MM.1S (cell line): ENCODE results near the gene TM2D1.

ENCODE experiments used
- DNase-seq: peaks from one replicate; pipeline ENCODE4 v3.0.0-alpha.2; 2015
- H2AFZ ChIP-seq: fragments of 300-600 bp; sonication (generic); 2 replicates; pipeline ENCODE4 v1.6.0; 2016; ENCODE audit warnings: antibody characterized with exemption, low read length
- H3F3A ChIP-seq: fragments of 300-600 bp; sonication (generic); 2 replicates; pipeline ENCODE4 v1.6.1; 2016; ENCODE audit warnings: mild to moderate bottlenecking, antibody characterized with exemption, low read length, moderate library complexity, mixed read lengths; ENCODE audit not compliant: insufficient read depth
- H3K27ac ChIP-seq: fragments of 300-600 bp; sonication (generic); 2 replicates; pipeline ENCODE4 v1.5.1; 2016; ENCODE audit warnings: mild to moderate bottlenecking, low read length
- H3K27me3 ChIP-seq: fragments of 300-600 bp; sonication (generic); replicated peaks from 2 replicates; pipeline ENCODE4 v1.6.0; 2016; ENCODE audit warnings: low read length; ENCODE audit not compliant: insufficient read depth
- H3K36me3 ChIP-seq: fragments of 300-600 bp; sonication (generic); replicated peaks from 2 replicates; pipeline ENCODE4 v1.6.1; 2016; ENCODE audit warnings: mild to moderate bottlenecking, low read length, mixed read lengths; ENCODE audit not compliant: insufficient read depth
- H3K4me1 ChIP-seq: fragments of 300-600 bp; sonication (generic); 2 replicates; pipeline ENCODE4 v1.6.1; 2016; ENCODE audit warnings: low read length, mixed read lengths
- H3K4me2 ChIP-seq: fragments of 300-600 bp; sonication (generic); 2 replicates; pipeline ENCODE4 v1.6.0; 2016; ENCODE audit warnings: low read depth, low read length
- H3K4me3 ChIP-seq: fragments of 300-600 bp; sonication (generic); 2 replicates; pipeline ENCODE4 v1.5.1; 2016; ENCODE audit warnings: low read length, mixed read lengths
- H3K79me2 ChIP-seq: fragments of 300-600 bp; sonication (generic); 2 replicates; pipeline ENCODE4 v1.6.1; 2016; ENCODE audit warnings: mixed run types, low read length, mixed read lengths
- H3K9ac ChIP-seq: fragments of 300-600 bp; sonication (generic); 2 replicates; pipeline ENCODE4 v1.6.1; 2016; ENCODE audit warnings: low read length, mixed read lengths
- H3K9me2 ChIP-seq: fragments of 300-600 bp; sonication (generic); replicated peaks from 2 replicates; pipeline ENCODE4 v1.6.1; 2016; ENCODE audit warnings: mild to moderate bottlenecking, low read length, mixed read lengths; ENCODE audit not compliant: insufficient read depth
- H3K9me3 ChIP-seq: fragments of 300-600 bp; sonication (generic); replicated peaks from 2 replicates; pipeline ENCODE4 v1.6.1; 2016; ENCODE audit warnings: mild to moderate bottlenecking, low read length, mixed read lengths; ENCODE audit not compliant: insufficient read depth
- H4K20me1 ChIP-seq: fragments of 300-600 bp; sonication (generic); 2 replicates; pipeline ENCODE4 v1.6.1; 2016; ENCODE audit warnings: mild to moderate bottlenecking, low read length, moderate library complexity, mixed read lengths; ENCODE audit not compliant: insufficient read depth
- EZH2 ChIP-seq: fragments of 300-600 bp; sonication (generic); optimal IDR thresholded peaks from 2 replicates; pipeline ENCODE3; 2017; ENCODE audit warnings: low read depth, mild to moderate bottlenecking, antibody characterized with exemption, low read length, mixed read lengths
- EZH2phosphoT487 ChIP-seq: fragments of 300-600 bp; sonication (generic); IDR thresholded peaks from 2 replicates; pipeline ENCODE4 v1.6.1; 2018; ENCODE audit warnings: antibody characterized with exemption, low read length
- TF ChIP-seq, protein P1 (sequence below): fragments of 300-600 bp; sonication (generic); IDR thresholded peaks from 2 replicates; pipeline ENCODE4 v1.5.1; 2016; ENCODE audit warnings: antibody characterized with exemption, low read length, mixed read lengths

Gene TM2D1

DNA sequence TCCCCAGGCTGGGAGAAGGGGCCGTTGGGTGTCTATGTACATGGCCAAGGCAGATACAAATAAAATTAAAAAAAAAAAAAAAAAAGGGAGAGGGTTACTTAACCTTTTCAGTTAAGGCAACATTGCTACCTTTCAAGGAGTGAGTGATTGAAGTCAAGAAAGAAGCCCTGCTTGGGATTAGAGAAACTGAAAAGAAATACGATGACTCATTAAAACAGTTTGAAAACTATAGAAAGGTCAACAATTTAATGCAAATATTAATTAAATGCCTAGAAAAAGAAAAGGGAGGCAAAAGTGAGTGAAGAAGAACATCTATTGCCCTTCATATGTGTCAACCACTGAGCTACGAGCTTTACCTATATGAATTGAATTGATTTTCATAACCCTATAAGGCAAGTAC lies 69.5 kb downstream of the TM2D1 start:
- Histone ChIP-seq H3K4me1 (no peaks in the 10 kb centered on the region), H3K27ac (no peak overlapping the region), H3K4me2 (no peak overlapping the region), H3K79me2 (no peaks in the 10 kb centered on the region), H3K9me2 (no peaks in the 10 kb centered on the region), H4K20me1 (no peaks in the 10 kb centered on the region), H3K9ac (no peak overlapping the region), H3K4me3 (no peak overlapping the region), H3K36me3 (no peaks in the 10 kb centered on the region), H3K9me3 (no peaks in the 10 kb centered on the region), H2AFZ (no peak overlapping the region), H3F3A (no peaks in the 10 kb centered on the region), H3K27me3 (no peaks in the 10 kb centered on the region)
- DNase-seq = no peak
- TF ChIP-seq EZH2 = no peak
- TF ChIP-seq EZH2phosphoT487 = no peak
- TF ChIP-seq, protein P1, sequence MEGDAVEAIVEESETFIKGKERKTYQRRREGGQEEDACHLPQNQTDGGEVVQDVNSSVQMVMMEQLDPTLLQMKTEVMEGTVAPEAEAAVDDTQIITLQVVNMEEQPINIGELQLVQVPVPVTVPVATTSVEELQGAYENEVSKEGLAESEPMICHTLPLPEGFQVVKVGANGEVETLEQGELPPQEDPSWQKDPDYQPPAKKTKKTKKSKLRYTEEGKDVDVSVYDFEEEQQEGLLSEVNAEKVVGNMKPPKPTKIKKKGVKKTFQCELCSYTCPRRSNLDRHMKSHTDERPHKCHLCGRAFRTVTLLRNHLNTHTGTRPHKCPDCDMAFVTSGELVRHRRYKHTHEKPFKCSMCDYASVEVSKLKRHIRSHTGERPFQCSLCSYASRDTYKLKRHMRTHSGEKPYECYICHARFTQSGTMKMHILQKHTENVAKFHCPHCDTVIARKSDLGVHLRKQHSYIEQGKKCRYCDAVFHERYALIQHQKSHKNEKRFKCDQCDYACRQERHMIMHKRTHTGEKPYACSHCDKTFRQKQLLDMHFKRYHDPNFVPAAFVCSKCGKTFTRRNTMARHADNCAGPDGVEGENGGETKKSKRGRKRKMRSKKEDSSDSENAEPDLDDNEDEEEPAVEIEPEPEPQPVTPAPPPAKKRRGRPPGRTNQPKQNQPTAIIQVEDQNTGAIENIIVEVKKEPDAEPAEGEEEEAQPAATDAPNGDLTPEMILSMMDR = no peak

DNA sequence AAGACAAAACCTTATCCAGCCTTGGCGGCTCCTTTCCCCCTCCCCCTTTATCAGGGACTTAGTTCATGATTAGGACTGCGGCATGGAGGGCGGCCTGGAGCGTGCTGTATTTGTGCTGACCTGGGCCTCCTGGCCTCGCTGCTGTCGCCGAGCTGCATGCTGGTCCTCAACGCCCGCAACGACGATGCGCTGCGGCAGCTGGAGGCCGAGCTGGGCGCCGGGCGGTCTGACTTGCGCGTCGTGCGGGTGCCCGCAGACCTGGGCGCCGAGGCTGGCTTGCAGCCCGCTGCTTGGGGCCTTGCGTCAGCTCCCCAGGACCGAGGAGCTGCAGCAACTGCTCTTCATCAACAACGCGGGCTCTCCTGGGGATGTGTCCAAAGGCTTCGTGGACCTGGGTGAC lies 70.9 kb downstream of the TM2D1 start:
- no peak overlapping the region for H2AFZ ChIP-seq
- no peaks in the 10 kb centered on the region for H3K36me3 ChIP-seq
- no peaks in the 10 kb centered on the region for H3K9me3 ChIP-seq
- H3K4me2 ChIP-seq = no peak overlapping the region
- H3K9ac ChIP-seq = no peak overlapping the region
- H4K20me1 ChIP-seq = no peaks in the 10 kb centered on the region
- no peaks in the 10 kb centered on the region for H3K9me2 ChIP-seq
- no peak overlapping the region for H3K4me3 ChIP-seq
- no peak overlapping the region for H3K27ac ChIP-seq
- TF ChIP-seq EZH2phosphoT487 = no peak
- TF ChIP-seq, protein P1 = no peak
- TF ChIP-seq EZH2 = no peak
- no peaks in the 10 kb centered on the region for H3F3A ChIP-seq
- H3K27me3 ChIP-seq = no peaks in the 10 kb centered on the region
- H3K4me1 ChIP-seq = no peaks in the 10 kb centered on the region
- DNase-seq = no peak
- no peaks in the 10 kb centered on the region for H3K79me2 ChIP-seq

GRCh38 chr1:61648983-61649742 lies 75.8 kb downstream of the TM2D1 start:
- Histone ChIP-seq H2AFZ (no peak overlapping the region), H3K9ac (no peak overlapping the region), H3K4me3 (no peak overlapping the region), H3K9me3 (no peaks in the 10 kb centered on the region), H3F3A (no peaks in the 10 kb centered on the region), H3K36me3 (no peaks in the 10 kb centered on the region), H3K79me2 (no peaks in the 10 kb centered on the region), H3K9me2 (no peaks in the 10 kb centered on the region), H4K20me1 (no peaks in the 10 kb centered on the region), H3K4me2 (no peak overlapping the region), H3K27me3 (no peaks in the 10 kb centered on the region), H3K27ac (no peak overlapping the region), H3K4me1 (no peaks in the 10 kb centered on the region)
- TF ChIP-seq, protein P1 = no peak
- TF ChIP-seq EZH2phosphoT487 (no peak), EZH2 (no peak)
- DNase-seq = no peak
